GM21447 (cell line): ENCODE data around the gene EIF2B4.
"Not testable (repeated sequence)": the region's sequence is repeated elsewhere in the genome, so short reads cannot be mapped to it uniquely, and the experiment has no call there.

ENCODE experiments used
- ATAC-seq: cut with Tn5 transposase; IDR thresholded peaks from one replicate; pipeline ENCODE4 v1.9.1; 2021; ENCODE audit not compliant: unreplicated experiment

Gene EIF2B4

DNA sequence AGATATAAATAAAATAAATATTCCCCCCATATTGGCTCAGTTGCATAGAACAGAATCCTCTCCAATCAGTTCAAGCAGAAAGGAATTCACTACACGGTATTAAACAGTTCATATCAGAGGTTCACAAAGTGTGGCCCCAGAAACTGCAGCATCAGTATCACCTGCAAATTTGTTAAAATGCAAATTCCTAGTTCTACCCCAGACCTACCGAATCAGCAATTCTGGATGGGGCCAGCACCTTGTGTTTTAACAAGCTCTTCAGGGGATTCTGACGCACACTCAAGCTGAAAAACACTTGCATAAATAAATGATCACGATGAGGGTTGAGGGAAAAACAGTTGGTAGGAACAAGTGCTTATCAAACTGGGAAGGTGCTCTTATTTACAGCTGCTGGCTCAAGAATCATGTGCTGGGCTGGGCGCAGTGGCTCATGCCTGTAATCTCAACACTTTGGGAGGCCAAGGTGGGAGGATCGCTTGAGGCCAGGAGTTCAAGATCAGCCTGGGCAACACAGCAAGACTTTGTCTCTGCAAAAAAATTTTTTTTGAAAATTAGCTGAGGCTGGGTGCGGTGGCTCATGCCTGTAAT is 19.9 kb downstream of the EIF2B4 start:
- no peak for ATAC-seq

DNA sequence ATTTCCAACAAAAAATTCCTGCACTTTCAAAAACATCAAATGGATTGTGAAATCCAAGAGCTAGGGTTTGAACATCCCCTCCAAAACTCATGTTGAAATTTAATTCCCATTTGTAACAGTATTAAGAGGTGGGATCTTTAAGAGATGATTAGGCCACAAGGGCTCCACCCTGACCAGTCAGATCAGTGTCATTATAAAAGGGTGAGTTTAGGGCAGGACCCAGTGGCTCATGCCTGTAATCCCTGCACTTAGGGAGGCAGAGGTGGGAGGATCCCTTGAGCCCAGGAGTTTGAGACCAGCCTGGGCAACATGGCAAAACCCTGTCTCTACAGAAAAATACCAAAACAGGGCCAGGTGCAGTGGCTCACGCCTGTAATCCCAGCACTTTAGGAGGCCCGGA is 22.5 kb downstream of the EIF2B4 start:
- ATAC-seq = no peak

DNA sequence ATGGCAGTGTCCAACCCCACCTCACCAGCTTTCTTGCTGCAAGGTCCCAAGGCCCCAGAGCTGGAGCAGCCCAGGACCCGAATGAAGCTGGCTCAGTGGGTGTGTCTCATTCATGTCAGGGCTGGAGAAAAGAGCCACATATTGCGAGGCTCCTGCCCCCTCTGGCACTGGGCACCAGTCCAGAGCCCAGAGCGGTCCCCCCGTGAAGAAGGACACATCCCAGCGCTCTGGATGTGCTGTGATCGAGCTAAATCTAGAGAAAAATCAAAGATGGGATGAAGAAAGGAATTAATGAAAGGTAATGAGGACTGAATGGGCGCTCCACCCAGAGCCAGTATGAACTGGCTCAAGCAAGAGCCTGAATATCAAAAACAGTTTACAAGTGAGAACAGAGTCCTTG is 34.0 kb downstream of the EIF2B4 start:
- ATAC-seq = no peak

GRCh38 chr2:27335311-27335710 is 34.8 kb downstream of the EIF2B4 start:
- no peak for ATAC-seq

DNA sequence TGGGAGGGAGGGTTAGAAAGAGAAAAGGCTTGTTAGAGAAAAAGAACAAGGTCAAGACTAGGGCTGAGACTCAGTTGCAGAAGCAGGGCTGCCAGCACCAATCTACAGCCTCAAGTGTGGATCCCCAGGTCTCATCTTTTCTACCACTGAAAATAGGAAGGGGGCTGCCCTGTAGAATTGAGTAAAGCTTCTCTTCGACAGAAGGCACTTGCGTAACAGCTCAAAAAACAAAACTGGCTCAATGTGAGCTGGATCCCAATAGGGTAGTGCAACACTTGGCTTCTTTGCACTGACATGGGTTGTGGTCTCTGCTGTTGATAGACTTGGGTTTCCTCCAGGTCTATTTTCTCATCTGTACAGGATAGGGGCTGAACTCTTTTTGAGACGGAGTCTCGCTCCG is 45.4 kb downstream of the EIF2B4 start:
- ATAC-seq = no peak

DNA sequence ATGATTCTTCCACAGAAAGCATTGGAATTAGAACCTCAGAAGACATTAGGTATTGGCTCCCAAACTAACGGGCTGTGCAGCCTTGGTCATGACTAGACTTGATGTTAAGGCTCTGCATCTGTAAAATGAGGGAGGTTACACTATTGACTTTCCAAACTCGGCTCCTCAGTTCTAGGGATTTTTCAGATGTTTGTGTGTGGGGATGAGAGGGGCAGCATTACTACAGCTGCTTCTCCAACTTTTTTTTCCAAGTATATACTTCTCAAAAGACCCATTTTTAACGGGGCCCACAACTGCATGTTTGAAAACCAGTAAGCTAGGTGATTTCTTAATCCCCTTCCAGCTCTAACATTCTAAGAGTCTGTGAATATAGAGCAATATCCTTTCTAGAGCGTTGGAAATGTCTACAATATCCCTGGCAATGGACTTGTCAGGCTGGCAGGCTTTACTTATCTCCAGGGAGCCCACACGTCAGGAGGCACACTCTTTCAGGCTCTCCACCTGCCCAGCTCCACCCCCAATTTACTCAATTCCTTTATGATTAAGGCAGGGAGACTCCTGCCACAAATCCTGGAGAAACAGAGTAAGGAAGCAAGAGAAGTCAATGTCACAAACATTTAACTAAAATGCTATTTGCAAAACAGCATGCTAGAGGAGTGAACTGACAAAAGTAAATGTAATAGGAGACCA is 46.4 kb downstream of the EIF2B4 start:
- ATAC-seq = peak; percentile 3

DNA sequence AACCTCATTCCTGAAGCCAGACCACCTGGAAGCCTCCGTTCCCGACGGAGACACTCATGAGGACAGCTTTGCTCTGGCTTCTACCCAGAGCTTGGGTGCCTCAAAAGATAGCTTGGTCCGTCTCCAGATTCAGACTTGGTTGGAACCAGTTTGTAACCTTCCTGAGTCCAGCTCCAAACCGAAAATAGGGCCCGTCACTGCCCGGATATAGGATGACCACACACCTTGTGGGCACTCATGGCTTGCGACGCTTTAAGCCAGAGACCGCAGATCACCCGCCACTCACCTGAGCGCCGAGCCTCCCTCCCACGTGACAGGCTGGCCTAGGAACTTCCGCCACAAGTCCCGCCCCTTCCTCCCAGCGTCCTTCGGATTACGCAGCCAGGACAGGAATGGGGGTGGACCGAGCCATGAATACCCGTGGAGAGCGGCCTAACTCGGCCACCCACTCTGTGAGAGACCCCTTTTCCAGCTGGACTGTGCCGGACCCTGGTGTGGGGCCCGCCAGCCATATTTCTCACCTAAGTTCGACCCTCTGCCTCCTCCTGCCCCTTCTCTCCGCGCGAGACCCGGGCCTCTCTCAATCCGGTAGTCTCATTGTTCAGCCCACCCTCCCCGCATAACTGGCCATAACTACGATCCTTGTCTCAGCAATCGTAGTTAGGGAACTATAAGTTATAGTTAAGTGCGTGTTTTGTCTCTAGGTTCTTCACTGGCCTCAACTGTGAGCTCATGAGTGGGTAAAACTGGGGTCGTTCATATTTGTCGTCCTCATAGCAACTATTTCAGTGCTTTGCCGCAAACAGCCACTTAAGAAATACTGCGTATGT is 47.2 kb downstream of the EIF2B4 start, which contains the start of gene MPV17:
TSS of gene MPV17 (minus strand) at position 332 of the 830 bp plus-strand sequence. CDS start 580 bp downstream, outside the sequence.
- ATAC-seq = peak; percentile 91

GRCh38 chr2:27322301-27322765 is 47.8 kb downstream of the EIF2B4 start:
- ATAC-seq = peak; percentile 35

GRCh38 chr2:27320958-27321543 is 49.1 kb downstream of the EIF2B4 start:
- ATAC-seq = no peak

GRCh38 chr2:27319839-27320238 is 50.3 kb downstream of the EIF2B4 start:
- not testable (repeated sequence) for ATAC-seq

- ATAC-seq = no peak
Measured at GRCh38 chr2:27316655-27317412, 53.3 kb downstream of the EIF2B4 start.

DNA sequence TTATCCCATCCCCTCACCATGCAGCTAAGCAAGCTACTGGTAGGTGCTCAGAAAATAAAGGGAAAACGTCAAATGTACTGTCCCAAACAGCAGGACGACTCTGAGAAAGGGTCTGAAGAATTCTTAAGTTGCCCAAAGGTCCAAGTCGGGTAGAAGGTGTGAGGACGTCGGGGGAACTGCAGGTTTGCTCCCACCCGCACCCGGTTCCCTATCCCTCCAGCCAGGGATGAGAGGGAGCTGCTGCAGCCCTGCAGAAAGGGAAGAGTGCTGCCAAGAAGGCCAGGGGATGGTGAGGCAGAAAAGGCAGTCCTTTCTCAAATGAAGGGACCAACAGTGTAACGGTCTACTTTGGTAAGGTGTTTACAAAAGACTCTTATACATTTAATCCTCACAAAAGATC is 55.0 kb downstream of the EIF2B4 start:
- ATAC-seq = no peak

DNA sequence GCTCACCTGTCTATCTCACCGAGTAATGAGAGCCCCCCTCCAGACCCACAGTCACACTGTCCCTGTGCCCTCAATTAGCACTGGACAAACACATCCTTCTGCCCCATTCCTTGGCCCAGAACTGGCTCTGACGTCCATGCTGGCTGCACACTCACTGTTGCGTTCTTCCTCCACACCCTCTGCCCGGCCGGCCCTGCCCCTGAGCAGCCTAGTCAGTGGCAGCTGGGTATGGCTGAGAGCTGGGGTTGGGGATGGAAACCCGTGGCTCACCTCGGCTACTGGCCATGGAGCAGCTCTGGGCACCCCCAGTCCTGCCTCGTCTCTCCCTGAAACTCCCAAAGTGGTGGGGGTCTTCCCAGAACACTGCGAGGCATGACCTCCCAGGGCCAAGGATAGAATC is 55.4 kb downstream of the EIF2B4 start:
- ATAC-seq = no peak
